A673 (cell line): Measurements from ENCODE around the gene MPP4. TPM values are rescaled to one million over a fixed set of nuclear protein-coding genes. Genes with fewer than 3 reads are reported as not detected.

Experiments
- BruUV-seq: library from RNA; stranded (reverse); fragments of 400-500 nt; replicated peaks from 2 replicates; lab custom pipeline; 2021; lab: Mats Ljungman, UMichigan
- CTCF ChIA-PET: fragments of 300-600 bp; sonication (Branson Sonifier 250); formaldehyde crosslinking; loops from one replicate; lab custom pipeline; 2022; ENCODE audit warnings: antibody characterized with exemption; lab: Charles Lee
- POLR2A ChIA-PET: fragments of 300-600 bp; sonication (Branson Sonifier 250); formaldehyde crosslinking; loops from one replicate; lab custom pipeline; 2022; ENCODE audit warnings: antibody characterized with exemption; ENCODE audit not compliant: low non-redundant PET; lab: Charles Lee
- DNase-seq: peaks from one replicate; pipeline ENCODE4 v3.0.0-alpha.2; 2015; ENCODE audit warnings: low spot score
- H3K27ac ChIP-seq: fragments of 200-600 bp; sonication (generic); 2 replicates; pipeline ENCODE4 v1.5.1; 2016; ENCODE audit warnings: mixed run types, low read depth, mild to moderate bottlenecking, mixed read lengths, antibody characterized with exemption, low read length; ENCODE audit not compliant: poor library complexity, severe bottlenecking
- H3K27me3 ChIP-seq: fragments of 200-600 bp; sonication (generic); replicated peaks from 2 replicates; pipeline ENCODE4 v1.6.1; 2017; ENCODE audit warnings: mixed run types, low read depth, mild to moderate bottlenecking, mixed read lengths, antibody characterized with exemption, low read length; ENCODE audit not compliant: insufficient read depth, poor library complexity
- H3K36me3 ChIP-seq: fragments of 200-600 bp; sonication (generic); 2 replicates; pipeline ENCODE4 v1.6.1; 2016; ENCODE audit warnings: mixed run types, mild to moderate bottlenecking, mixed read lengths, antibody characterized with exemption, low read length; ENCODE audit not compliant: insufficient read depth, poor library complexity, severe bottlenecking
- H3K4me1 ChIP-seq: fragments of 200-600 bp; sonication (generic); 2 replicates; pipeline ENCODE4 v1.6.1; 2017; ENCODE audit warnings: mixed run types, mild to moderate bottlenecking, mixed read lengths, antibody characterized with exemption, low read length; ENCODE audit not compliant: insufficient read depth, poor library complexity, severe bottlenecking
- H3K4me3 ChIP-seq: fragments of 200-600 bp; sonication (generic); 2 replicates; pipeline ENCODE4 v1.5.1; 2016; ENCODE audit warnings: low read depth, mixed run types, mild to moderate bottlenecking, mixed read lengths, low read length; ENCODE audit not compliant: poor library complexity, severe bottlenecking
- H3K9me3 ChIP-seq: fragments of 200-600 bp; sonication (generic); 2 replicates; pipeline ENCODE4 v1.6.1; 2016; ENCODE audit warnings: mixed run types, low read depth, mild to moderate bottlenecking, mixed read lengths, antibody characterized with exemption, low read length; ENCODE audit not compliant: poor library complexity, severe bottlenecking
- CTCF ChIP-seq: fragments of 300-800, 200-600 bp; sonication (generic); conservative IDR thresholded peaks from 2 replicates; pipeline ENCODE4 v1.5.1; 2017; ENCODE audit warnings: low read depth, mild to moderate bottlenecking, antibody characterized with exemption, low read length, moderate library complexity, mixed read lengths
- EZH2 ChIP-seq: fragments of 200-600 bp; sonication (generic); IDR thresholded peaks from 2 replicates; pipeline ENCODE4 v1.6.1; 2017; ENCODE audit warnings: borderline replicate concordance, low read depth, mild to moderate bottlenecking, mixed read lengths, antibody characterized with exemption, low read length; ENCODE audit not compliant: poor library complexity, severe bottlenecking
- intact Hi-C: fragments of 100-400 bp; cut with micrococcal nuclease; formaldehyde crosslinking; loops from one replicate; pipeline ENCODE4 v1.10.0; 2022; ENCODE audit not compliant: unreplicated experiment
- total RNA-seq: library from RNA; stranded (reverse); gene quantifications from 2 replicates; pipeline ENCODE4 v1.2.3, GENCODE V29; 2021

The MPP4 gene
- total RNA-seq, 1 experiment from 2014 or later, result 1.6 TPM

GRCh38 chr2:201707753-201708152, 9.3 kb upstream of the MPP4 start:
- no TSS peak for BruUV-seq
- CTCF ChIA-PET, result no interaction called here
- Histone ChIP-seq H3K4me3 (no peak overlapping the region), H3K27ac (peak overlapping the region; percentile 56), H3K4me1 (peaks cover 43% of the 10 kb centered on the region), H3K9me3 (no peaks in the 10 kb centered on the region), H3K27me3 (no peaks in the 10 kb centered on the region), H3K36me3 (peaks cover 38% of the 10 kb centered on the region)
- intact Hi-C loops, result no loop called here
- TF ChIP-seq EZH2 (no peak), CTCF (peak; percentile 55)
- POLR2A ChIA-PET, result no interaction called here
- DNase-seq, result peak; percentile 63

DNA sequence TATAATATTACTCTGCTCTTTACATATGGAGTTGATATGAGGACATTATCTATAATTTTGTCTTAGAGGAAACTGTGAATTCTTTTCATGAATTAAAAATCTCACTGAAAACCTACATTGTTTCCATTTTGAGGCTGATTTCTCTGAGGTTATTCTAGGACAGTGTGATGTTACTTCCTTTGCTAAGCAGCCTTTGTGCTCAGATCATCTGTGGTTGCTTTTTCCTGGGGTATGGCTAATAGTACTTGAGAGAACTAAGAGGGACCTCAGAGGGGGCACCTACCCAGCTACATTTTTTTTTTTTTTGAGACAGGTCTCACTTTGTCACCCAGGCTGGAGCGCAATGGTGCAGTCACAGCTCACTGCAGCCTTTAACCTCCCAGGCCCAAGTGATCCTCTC, 8.7 kb upstream of the MPP4 start:
- TF ChIP-seq EZH2, result no peak
- TF ChIP-seq CTCF, result no peak
- CTCF ChIA-PET, result interaction anchor here (0.6 kb wide), 1 partner anchor 41 kb away, joined by 4 read pairs; no protein-coding TSS in a partner anchor
- H3K27ac ChIP-seq, result peak overlapping the region; percentile 56
- BruUV-seq, result no TSS peak
- H3K4me3 ChIP-seq, result no peak overlapping the region
- intact Hi-C loops, result no loop called here
- peaks cover 36% of the 10 kb centered on the region for H3K4me1 ChIP-seq
- no peaks in the 10 kb centered on the region for H3K27me3 ChIP-seq
- peaks cover 44% of the 10 kb centered on the region for H3K36me3 ChIP-seq
- no peak for DNase-seq
- POLR2A ChIA-PET, result no interaction called here
- no peaks in the 10 kb centered on the region for H3K9me3 ChIP-seq

- H3K27ac ChIP-seq, result no peak overlapping the region
- H3K4me3 ChIP-seq, result no peak overlapping the region
- ChIA-PET CTCF (no interaction called here), POLR2A (no interaction called here)
- TF ChIP-seq CTCF (no peak), EZH2 (no peak)
- no peaks in the 10 kb centered on the region for H3K9me3 ChIP-seq
- DNase-seq, result no peak
- H3K27me3 ChIP-seq, result no peaks in the 10 kb centered on the region
- intact Hi-C loops, result no loop called here
- H3K36me3 ChIP-seq, result peaks cover 41% of the 10 kb centered on the region
- peaks cover 56% of the 10 kb centered on the region for H3K4me1 ChIP-seq
- BruUV-seq, result no TSS peak
These were observed 6.1 kb upstream of the MPP4 start for GRCh38 chr2:201704536-201704935.
